CD1c-positive myeloid dendritic cell (primary cell): Measurements from ENCODE around the gene B4GALNT4.
"Not testable (repeated sequence)": the region's sequence is repeated elsewhere in the genome, so short reads cannot be mapped to it uniquely, and the experiment has no call there.

Experiments used
- DNase-seq: peaks from one replicate; pipeline ENCODE4 v3.0.0-alpha.2; 2016; ENCODE audit errors: extremely low spot score

Gene B4GALNT4

DNA sequence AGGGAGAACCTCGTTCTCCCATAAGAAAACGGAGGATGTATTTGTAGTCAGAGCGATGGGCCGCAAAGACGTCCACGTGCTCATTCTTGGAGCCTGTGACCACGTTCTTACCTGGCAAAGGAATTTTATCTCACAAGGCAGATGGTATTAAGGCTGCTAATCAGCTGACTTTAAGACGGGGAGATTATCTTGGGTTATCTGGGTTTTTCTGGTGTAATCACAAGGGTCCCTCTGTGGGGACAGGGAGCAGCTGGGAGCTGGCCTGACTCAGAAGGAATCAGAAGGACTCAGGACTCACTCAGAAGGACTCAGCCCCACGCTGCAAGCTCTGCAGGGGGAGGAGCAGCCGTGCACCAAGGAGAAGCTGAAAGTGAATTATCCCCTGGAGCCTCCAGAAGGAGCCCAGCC, 53.0 kb downstream of the B4GALNT4 start:
- DNase-seq = no peak

DNA sequence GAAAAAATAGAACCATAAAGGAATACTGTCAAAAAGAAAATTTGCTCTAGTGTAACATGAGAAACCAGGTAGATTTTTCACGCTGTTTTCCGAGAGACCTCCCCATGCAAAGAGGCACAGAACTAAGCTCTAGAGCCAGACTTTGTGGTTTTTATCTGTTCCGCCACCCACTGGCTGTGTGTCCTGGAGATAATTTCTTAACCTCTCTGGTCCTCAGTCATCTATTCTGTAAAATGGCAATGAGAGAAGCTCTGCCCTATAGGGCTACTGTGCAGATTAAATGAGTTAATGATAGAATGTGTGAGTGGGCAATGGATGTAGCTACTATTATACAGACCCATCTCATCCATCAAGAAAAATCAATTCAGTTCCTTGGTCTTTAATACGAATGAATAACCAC, 54.9 kb downstream of the B4GALNT4 start:
- no peak for DNase-seq

DNA sequence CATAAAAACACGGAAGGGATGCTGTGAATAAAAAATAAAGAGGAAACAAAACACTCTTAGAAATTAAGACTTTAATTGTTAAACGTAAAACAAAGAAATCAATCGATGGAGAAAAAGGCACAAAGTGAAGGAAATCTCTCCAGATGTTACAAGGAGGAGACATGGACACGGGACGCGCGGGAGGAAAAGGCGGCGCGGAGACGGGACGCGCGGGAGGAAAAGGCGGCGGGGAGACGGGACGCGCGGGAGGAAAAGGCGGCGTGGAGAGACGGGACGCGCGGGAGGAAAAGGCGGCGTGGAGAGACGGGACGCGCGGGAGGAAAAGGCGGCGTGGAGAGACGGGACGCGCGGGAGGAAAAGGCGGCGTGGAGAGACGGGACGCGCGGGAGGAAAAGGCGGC, 55.5 kb downstream of the B4GALNT4 start:
- not testable (repeated sequence) for DNase-seq

DNA sequence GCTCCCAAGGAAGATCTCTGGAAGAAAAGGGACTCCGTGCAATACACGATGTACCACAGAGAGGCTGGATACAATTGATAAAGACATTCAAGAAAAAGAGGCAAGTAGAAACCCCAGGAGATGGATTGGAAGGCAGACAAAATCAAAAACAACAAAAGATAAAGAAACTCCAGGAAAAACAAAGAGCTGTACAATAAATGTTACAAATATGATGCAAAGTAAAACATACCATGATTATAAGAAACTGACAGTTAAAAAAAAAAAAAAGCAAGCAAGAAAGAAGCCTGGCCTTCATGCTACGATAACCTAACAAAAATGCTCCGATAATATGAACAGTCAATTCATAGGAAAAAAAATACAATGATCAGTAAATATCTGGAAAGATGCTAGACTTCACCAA, 56.0 kb downstream of the B4GALNT4 start:
- no peak for DNase-seq

GRCh38 chr11:426851-427250, 57.6 kb downstream of the B4GALNT4 start:
- no peak for DNase-seq

DNA sequence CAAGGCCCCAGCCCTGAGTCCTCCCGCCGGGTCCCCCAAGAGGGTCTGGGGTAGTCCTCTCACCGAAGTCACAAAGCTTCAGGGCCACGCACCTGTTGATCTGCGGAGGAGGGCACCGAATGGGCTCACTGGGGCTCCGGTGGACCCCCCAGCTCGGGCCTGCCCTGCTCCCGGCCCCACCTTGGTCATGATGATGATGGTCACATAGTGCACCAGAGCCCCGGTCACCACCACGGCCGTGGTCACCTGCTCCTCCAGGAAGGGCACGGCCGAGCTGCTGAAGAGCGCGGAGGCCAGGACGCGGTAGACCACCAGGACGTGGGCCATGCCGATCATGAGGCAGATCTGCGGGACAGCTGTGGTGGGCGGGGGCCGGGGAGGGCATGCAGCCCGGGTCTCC, 59.0 kb downstream of the B4GALNT4 start:
- no peak for DNase-seq

DNA sequence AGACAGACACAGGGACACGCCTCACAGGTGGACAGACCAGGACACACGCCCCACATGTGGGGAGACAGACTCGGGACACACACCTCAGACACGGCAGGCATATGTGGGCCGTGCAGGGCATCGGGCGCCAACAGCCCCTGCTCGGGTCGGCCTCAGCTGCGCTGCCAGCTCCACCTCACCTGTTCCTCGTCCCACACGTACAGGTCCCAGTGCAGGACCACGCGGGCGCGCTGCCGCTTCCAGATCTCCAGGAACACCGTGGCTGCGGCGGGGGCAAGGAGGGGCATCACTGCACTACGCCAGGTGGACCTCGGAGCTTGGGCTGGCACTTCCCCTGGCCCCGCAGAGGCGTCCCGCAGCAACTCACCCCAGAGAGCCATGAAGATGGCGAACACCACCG, 60.1 kb downstream of the B4GALNT4 start:
- DNase-seq = no peak

DNA sequence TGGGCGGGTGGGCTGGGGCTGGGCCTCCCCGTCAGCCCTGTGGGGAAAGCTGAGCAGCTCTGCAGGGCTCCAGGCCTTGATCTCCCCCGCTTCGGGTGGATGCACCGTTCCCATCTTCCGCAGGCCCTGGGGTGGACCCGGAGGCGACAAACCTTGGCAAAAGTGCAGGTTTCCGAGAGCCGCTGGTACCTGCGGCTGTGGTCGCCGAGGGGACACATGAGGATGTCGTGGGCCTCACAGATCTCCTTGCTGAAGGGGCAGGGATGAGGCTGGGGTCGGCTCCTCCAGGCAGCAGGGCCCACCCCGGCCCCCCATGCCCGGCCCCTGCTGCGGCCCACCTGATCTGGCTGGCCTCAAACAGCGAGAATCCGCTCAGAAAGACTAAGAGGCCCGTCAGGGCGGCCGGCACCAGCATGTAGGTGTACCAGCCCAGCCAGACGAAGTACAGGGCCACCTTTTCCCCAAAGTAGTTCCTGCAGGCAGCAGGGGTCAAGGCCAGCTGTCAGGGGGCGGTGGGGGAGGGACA, 60.7 kb downstream of the B4GALNT4 start:
- DNase-seq = no peak
